ENCODE data around the gene CDAN1. TPM values are rescaled to one million over a fixed set of nuclear protein-coding genes. Genes with fewer than 3 reads are reported as not detected.

CDAN1 gene
- total and polyA plus RNA-seq, 8 donors = 4.7 to 27.2 (median 10.1) TPM

- Histone ChIP-seq H3K27ac (no peak overlapping the region), H3K36me3 (peaks cover 0 to 20% (median 16%) of the 10 kb centered on the region in 4 donors), H3K4me1 (no peaks in the 10 kb centered on the region), H3K9me3 (no peaks in the 10 kb centered on the region), H3K4me3 (no peak overlapping the region), H3K27me3 (no peaks in the 10 kb centered on the region)
- TF ChIP-seq POLR2AphosphoS5 (IDR thresholded peaks at IDR 0.05) (no peak), EP300 (IDR thresholded peaks at IDR 0.05) (no peak), POLR2A (IDR thresholded peaks at IDR 0.05) (no peak)
- TF ChIP-seq, protein P1, sequence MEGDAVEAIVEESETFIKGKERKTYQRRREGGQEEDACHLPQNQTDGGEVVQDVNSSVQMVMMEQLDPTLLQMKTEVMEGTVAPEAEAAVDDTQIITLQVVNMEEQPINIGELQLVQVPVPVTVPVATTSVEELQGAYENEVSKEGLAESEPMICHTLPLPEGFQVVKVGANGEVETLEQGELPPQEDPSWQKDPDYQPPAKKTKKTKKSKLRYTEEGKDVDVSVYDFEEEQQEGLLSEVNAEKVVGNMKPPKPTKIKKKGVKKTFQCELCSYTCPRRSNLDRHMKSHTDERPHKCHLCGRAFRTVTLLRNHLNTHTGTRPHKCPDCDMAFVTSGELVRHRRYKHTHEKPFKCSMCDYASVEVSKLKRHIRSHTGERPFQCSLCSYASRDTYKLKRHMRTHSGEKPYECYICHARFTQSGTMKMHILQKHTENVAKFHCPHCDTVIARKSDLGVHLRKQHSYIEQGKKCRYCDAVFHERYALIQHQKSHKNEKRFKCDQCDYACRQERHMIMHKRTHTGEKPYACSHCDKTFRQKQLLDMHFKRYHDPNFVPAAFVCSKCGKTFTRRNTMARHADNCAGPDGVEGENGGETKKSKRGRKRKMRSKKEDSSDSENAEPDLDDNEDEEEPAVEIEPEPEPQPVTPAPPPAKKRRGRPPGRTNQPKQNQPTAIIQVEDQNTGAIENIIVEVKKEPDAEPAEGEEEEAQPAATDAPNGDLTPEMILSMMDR (IDR thresholded peaks at IDR 0.05) = no peak
- intact Hi-C loops (cut with DNase I; ENCODE audit: low total_unique reads) = no loop called here
- WGBS, 5 donors = 88 to 94% (median 91%) methylated on average over 1 of the region's 1 CpG
- no peak for DNase-seq
Measured at GRCh38 chr15:42744195-42744594, 7.3 kb upstream of the CDAN1 start.

DNA sequence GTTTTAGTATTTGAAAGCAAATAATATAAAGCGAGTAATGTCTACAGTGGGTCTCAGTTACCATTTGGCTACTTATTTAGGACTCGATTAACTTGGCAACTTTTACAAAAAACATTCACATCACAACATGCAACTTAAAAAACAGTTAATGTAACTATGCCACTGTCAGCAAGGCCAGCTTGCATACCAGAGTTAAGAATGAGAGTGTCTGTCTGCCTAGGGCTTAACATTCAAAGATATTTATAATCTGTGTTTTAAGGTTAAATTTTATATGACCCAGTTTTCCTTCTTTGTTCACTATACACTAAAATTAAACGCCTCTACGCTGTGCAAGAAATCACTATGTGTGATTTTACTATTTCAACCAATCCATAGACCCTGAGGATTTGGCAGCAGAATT, 5.2 kb upstream of the CDAN1 start:
- intact Hi-C loops (cut with DNase I; ENCODE audit: low total_unique reads) = no loop called here
- Histone ChIP-seq H3K27ac (no peak overlapping the region), H3K4me3 (no peak overlapping the region), H3K36me3 (peaks cover 0 to 20% (median 15%) of the 10 kb centered on the region in 4 donors), H3K27me3 (no peaks in the 10 kb centered on the region), H3K9me3 (no peaks in the 10 kb centered on the region), H3K4me1 (peaks cover 0 to 10% (median 7%) of the 10 kb centered on the region in 4 donors)
- no peak for DNase-seq
- TF ChIP-seq POLR2AphosphoS5 (IDR thresholded peaks at IDR 0.05) (no peak), EP300 (IDR thresholded peaks at IDR 0.05) (no peak), POLR2A (IDR thresholded peaks at IDR 0.05) (no peak)
- TF ChIP-seq, protein P1 (IDR thresholded peaks at IDR 0.05) = no peak
- WGBS, 5 donors = 93 to 96% (median 94%) methylated on average over 4 of the region's 4 CpGs

- Histone ChIP-seq H3K9me3 (no peaks in the 10 kb centered on the region), H3K4me3 (no peak overlapping the region), H3K36me3 (peaks cover 0 to 20% (median 15%) of the 10 kb centered on the region in 4 donors), H3K4me1 (peaks cover 0 to 10% (median 8%) of the 10 kb centered on the region in 4 donors), H3K27ac (no peak overlapping the region), H3K27me3 (no peaks in the 10 kb centered on the region)
- DNase-seq = no peak
- WGBS, 5 donors = 84 to 95% (median 93%) methylated on average over 2 of the region's 2 CpGs
- intact Hi-C loops (cut with DNase I; ENCODE audit: low total_unique reads) = no loop called here
- TF ChIP-seq, protein P1 (IDR thresholded peaks at IDR 0.05) = no peak
- TF ChIP-seq EP300 (IDR thresholded peaks at IDR 0.05) (no peak), POLR2AphosphoS5 (IDR thresholded peaks at IDR 0.05) (no peak), POLR2A (IDR thresholded peaks at IDR 0.05) (no peak)
Measured at GRCh38 chr15:42741710-42742109, 4.8 kb upstream of the CDAN1 start.

GRCh38 chr15:42737529-42738328, 801 bp upstream of the CDAN1 start:
- intact Hi-C loops (cut with DNase I; ENCODE audit: low total_unique reads) = loop anchor here (10.0 kb wide), 1 partner anchor 187 kb away; the partner anchor contains the start of gene TTBK2

More at GRCh38 chr15:42737529-42738328, 801 bp upstream of the CDAN1 start:
- no peaks in the 10 kb centered on the region for H3K27me3 ChIP-seq
- TF ChIP-seq POLR2AphosphoS5 (IDR thresholded peaks at IDR 0.05) (no peak), EP300 (IDR thresholded peaks at IDR 0.05) (no peak)
- TF ChIP-seq, protein P1 (IDR thresholded peaks at IDR 0.05) = peak in 3 of 7 experiments; percentile 14 to 30 (median 25)
- peak overlapping the region; percentile 82 to 90 (median 88) for H3K4me3 ChIP-seq
- no peaks in the 10 kb centered on the region for H3K9me3 ChIP-seq
- WGBS, 5 donors = 68% methylated on average over 21 of the region's 21 CpGs
- peaks cover 12 to 33% (median 24%) of the 10 kb centered on the region in 4 donors for H3K4me1 ChIP-seq
- peak in 1 of 2 donors; percentile 35 for DNase-seq
- peaks cover 4 to 27% (median 20%) of the 10 kb centered on the region in 4 donors for H3K36me3 ChIP-seq
- H3K27ac ChIP-seq = peak overlapping the region; percentile 84 to 97 (median 91)

Data from stomach (tissue), 9 donors.